ENCODE data around the gene MMP15.

MMP15 gene

DNA sequence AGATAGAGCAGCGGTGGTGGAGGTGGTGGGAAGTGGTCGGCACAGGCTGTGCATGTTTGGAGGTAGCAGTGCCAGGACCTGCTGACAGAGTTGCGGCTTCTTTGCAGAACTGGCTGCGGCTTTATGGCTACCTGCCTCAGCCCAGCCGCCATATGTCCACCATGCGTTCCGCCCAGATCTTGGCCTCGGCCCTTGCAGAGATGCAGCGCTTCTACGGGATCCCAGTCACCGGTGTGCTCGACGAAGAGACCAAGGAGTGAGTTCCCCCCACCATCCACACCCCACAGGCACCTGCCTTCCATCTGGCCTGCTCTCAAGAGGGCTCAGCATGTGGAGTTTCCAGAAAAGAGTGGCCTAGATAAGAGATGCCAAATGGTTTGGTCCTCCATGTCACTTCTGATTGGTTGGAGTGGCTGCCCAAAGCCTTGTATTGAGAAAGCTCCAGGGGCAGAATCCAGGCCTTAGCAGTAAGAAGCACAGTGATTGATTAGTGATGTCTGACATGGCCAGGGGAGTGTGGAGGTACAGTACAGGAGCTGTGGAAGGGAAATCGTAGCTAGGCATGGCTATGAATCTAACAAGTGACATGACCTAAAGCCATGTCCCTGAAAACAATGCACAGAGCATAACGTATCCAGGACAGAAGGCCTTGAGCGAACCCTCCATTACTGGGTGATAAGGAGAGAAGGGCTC is 12.0 kb downstream of the MMP15 start:
- no peak for DNase-seq

GRCh38 chr16:58038219-58038641 is 12.7 kb downstream of the MMP15 start:
- DNase-seq: no peak

DNA sequence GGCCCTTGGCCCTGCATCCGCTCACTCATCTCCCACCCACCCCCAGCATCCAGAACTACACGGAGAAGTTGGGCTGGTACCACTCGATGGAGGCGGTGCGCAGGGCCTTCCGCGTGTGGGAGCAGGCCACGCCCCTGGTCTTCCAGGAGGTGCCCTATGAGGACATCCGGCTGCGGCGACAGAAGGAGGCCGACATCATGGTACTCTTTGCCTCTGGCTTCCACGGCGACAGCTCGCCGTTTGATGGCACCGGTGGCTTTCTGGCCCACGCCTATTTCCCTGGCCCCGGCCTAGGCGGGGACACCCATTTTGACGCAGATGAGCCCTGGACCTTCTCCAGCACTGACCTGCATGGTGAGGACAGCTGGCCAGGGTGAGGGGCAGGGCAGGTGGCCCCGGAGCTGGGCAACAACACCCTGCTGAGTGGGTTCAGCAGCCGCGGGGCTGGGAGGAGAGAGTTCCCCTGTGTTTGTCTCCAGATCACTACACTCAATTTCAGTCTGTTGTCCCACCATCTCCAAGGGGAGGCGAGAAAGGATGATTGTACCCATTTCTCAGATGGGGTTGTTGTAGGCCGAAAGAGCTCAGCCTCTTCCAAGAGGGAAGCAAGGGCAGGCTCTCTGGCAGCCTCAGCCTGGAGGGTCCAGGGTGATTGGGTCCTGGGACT is 14.4 kb downstream of the MMP15 start:
- no peak for DNase-seq

GRCh38 chr16:58040496-58040846 is 14.9 kb downstream of the MMP15 start:
- no peak for DNase-seq

GRCh38 chr16:58040945-58041627 is 15.5 kb downstream of the MMP15 start:
- DNase-seq: no peak

GRCh38 chr16:58041628-58041955 is 16.0 kb downstream of the MMP15 start:
- no peak for DNase-seq

DNA sequence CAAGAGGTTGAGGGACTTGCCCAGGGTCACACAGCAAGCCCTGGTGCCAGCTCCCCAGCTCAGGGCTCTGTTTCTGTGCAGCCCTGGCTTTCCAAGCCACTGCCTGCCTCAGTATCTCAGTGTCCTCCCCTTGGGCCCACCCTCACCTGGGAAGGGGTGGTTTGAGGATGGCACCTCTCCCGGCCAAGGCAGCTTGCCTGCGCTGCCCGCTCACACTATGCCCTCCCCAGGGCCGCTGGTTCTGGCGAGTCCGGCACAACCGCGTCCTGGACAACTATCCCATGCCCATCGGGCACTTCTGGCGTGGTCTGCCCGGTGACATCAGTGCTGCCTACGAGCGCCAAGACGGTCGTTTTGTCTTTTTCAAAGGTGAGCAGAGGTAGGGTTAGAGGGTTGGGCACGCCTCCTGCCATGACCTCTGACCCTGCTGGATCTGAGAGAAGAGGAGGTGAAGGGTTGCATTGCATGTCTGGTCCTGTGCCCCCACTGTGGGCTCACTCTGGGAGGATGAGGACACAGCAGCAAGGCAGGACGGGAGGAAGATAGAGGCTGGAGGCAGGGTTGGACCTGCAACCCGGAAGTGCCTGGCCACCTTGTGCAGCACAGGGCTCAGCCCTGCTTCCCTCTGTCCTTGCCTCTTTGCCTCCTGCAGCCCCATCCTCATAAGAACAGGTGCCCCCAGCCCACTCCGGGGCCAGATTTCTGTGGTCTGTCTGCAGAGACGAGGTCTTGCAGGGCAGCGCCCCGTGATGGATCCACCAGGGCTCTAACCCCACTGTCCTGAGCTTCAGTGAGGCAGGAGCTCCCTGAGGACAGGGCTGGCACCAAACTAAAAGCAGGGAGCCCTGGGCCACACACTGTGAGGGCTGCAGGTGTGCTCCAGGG is 16.7 kb downstream of the MMP15 start:
- no peak for DNase-seq

GRCh38 chr16:58042886-58043515 is 17.4 kb downstream of the MMP15 start:
- DNase-seq: no peak

- no peak for DNase-seq
Observed at GRCh38 chr16:58043571-58044155, 18.1 kb downstream of the MMP15 start.

DNA sequence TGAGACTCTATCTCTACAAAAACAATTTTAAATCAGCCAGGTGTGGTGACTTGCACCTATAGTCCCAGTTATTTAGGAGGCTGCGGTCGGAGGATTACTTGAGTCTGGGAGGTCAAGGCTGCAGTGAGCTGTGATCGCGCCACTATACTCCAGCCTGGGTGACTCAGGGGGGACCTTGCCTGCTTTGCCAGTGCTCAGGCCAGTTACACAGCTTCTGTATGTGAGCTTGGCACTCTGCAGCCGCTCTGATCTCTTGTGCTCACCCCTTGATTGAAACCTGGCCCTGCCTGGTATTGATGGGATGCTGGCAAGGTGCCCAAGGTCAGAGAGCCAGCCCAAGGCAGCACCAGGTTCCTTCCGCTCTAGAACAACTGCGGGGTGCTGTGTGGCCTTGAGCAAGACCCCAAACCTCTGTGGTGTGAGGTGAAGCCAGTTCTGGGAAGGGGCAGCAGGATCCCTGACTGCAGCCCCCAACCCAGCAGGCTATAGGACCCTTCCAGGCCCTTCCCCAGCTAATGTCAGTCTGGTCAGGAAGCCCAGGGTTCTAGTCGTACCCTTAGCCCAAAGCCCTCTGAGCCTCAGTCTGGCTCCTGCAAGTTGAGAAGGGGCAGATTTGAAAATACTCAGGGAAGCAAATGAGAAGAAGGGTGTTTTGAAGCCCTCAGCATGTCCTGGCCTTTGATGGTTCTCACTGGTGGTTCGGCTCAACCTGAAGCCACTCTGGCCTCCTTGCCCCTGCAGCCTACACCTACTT is 18.9 kb downstream of the MMP15 start:
- no peak for DNase-seq

DNA sequence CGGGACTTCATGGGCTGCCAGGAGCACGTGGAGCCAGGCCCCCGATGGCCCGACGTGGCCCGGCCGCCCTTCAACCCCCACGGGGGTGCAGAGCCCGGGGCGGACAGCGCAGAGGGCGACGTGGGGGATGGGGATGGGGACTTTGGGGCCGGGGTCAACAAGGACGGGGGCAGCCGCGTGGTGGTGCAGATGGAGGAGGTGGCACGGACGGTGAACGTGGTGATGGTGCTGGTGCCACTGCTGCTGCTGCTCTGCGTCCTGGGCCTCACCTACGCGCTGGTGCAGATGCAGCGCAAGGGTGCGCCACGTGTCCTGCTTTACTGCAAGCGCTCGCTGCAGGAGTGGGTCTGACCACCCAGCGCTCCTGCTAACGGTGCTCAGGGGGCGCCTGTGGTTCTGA is 19.5 kb downstream of the MMP15 start:
- no peak for DNase-seq

- no peak for DNase-seq
Observed at GRCh38 chr16:58046054-58046881, 20.7 kb downstream of the MMP15 start.

- no peak for DNase-seq
Observed at GRCh38 chr16:58046936-58047335, 21.4 kb downstream of the MMP15 start.

DNA sequence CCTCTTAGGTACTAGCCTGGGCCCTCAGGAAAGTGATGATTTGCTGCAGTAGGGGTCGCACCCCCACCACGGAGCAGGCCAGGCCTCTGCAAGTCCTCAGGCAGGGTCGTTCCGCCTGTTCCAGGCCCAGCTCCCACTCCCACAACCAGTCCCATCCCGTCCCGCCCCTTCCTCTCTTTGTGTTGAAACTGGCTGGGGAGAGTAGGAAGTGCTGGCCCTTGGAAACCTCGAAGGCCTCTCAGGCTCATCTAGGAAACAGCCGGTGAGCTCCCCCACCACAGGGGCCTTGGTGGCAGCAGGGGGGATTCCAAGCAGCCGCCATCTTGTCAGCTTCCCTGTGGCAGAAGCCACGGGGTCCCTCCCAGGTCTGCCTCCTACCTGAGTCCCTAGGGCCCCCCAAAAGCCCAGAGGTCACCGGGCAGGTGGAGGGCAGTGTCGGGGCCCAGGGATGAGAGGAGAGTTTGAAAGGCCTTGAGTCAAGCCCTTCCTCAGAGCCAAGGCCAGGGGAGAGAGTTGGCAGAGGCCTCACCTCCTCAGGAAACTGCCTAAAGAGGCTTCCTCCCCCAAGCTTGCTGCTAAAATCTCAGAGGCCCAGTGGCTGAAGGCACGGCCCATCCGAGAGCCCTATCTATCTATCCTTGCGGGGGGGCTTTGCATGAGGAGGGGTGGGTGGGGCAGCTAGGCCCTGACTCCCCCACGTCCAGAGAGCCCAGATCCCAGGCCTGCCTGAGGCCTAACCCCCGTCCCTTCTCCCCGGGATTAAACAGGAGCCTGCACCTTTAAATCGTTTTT is 22.2 kb downstream of the MMP15 start:
- DNase-seq: peak; percentile 50

GRCh38 chr16:58048494-58049231 is 23.1 kb downstream of the MMP15 start:
- no peak for DNase-seq

- DNase-seq: no peak
Observed at GRCh38 chr16:58049232-58050185, 24.0 kb downstream of the MMP15 start.

DNA sequence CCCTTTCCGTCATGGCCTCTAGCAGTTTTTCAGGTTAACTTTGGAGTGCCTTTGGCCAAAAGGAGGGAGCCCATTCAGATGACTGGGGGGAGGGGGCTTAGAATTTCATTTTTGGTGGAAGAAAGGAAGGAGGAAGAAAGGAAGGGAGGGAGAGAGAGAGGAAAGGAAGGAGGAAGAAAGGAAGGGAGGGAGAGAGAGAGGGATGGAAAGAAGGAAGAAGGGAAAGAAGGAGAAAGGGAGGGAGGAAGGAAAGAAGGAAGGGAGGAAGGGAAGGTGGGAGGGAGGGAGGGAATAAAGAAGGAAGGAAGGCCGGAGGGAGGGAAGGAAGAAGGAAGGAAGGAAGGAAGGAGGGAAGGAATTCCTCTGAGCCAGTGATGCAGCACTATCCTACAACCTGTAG is 25.7 kb downstream of the MMP15 start:
- DNase-seq: no peak
